Stimulated activated CD4-positive, alpha-beta T cell treated with anti-CD3 and anti-CD28 coated beads, Interleukin-1b, Interleukin-23, amount 100 ng/mL, for 24 hours (primary cell): ENCODE results near the gene CCR6.

ENCODE experiments used
- DNase-seq, 4 experiments: peaks; one replicate each; pipeline ENCODE4 v3.0.0-alpha.2; 2020; ENCODE audit warnings: low read depth in 4 of 4, low spot score in 1 of 4

The CCR6 gene

DNA sequence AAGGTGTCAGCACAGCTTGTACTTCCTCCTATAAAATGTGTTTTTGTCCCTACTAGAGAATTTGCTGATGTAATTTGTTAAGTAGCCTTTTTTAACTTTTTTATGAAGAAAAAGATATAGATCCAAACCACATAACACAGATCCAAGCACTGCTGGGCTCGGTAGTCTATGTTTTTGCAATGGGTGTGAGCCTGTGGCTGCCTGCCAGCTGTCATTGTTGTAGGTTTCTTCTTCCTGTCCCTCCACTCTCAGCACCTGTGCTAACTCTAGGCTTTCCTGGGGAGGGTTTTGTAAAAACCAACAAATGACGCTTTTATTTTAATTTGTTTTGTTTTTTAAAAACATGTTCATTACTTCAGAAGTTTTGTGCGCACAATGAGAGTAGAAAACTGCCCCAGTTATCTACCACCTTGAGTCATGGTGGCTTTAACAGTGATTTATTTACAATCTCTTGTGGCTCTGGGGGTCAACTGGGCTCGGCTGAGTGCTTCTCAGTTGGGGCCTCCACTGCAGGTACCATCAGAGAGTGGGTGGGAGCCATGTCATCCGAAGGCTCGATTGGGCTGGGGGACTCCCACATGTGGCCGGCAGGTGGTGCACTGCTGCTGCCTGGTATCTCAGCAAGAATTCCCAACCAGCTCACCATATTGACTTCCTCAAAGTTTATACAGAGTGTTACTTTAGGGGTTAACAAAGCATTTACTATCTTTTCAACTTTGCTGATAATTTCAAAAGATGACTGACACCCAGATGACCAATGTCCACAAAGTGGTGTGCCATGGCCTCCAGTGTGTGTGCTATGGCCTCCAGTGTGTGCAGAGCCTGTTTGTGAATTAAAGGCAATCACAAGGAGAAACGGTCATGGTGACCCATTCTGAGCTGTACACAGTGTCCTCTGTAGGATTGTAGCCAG lies 3.0 kb upstream of the CCR6 start:
- no peak for DNase-seq

GRCh38 chr6:167120583-167120903 lies 2.4 kb upstream of the CCR6 start:
- DNase-seq = no peak

DNA sequence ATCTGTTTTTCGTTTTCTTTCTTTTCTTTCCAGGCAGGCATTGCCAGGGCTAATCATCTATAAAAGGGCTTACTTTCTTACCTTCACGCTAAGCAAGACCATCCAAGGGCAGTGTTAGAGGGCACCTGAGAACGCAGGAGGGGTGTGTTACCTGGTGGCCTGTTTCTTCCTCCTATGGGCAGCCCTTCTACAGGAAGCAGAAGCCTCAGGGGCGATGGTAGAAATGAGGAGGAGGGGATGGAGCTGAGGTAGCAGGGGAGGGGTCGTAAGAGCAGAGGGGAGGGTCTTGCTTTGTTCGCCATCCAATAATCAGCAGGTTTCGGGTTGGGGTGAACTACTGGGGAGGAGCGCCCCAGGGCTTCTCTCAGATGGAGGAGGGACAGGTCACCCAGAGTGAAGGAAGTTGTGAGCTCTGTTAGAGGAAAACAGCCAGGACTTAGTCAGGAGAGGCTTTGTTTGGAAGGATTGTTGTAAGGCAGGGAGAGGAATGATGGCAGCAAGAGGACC lies 1.5 kb upstream of the CCR6 start:
- no peak for DNase-seq

- DNase-seq = no peak
These were observed 662 bp upstream of the CCR6 start for GRCh38 chr6:167122041-167122826.

DNA sequence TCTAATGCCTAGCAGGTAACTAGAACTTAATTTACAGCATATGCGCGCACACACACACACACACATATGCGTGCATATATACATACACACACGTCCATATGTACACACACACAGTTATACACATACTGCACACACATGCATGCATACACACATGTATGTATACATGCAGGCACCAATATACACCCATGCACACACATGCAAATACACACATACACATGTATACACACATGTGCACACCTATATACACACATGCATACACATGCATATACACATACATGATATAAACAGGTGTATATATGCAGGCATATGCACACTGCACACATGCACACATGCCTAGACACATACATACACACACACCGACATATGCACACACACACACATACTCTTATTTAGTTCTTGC lies 1.9 kb downstream of the CCR6 start:
- DNase-seq = no peak

- no peak for DNase-seq
These were observed 2.5 kb downstream of the CCR6 start for GRCh38 chr6:167125410-167125809.

DNA sequence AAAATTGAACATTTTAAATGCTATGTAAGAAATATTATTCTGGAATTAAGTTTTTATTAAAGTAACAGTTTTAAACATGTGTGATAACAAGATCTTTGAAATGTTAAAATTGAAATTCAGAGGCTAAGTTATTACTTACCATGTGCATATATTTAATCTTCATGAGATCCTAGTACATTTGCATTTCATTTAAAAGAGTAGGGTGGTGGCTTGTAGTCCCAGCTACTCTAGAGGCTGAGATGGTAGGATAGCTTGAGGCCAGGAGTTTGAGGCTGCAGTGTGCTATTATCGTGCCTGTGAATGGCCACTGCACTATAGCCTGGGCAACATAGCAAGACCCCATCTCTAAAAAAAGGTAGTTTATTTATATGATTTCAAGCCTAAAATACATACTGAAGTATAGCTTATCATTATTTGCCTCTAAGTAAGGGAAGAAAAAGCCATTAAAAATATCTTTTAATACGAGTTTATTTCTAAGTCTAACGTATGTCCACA lies 3.0 kb downstream of the CCR6 start:
- no peak for DNase-seq

- no peak for DNase-seq
These were observed 5.1 kb downstream of the CCR6 start for GRCh38 chr6:167127785-167128531.

GRCh38 chr6:167129159-167129558 lies 6.3 kb downstream of the CCR6 start:
- no peak for DNase-seq

- DNase-seq = no peak
These were observed 6.7 kb downstream of the CCR6 start for GRCh38 chr6:167129562-167129961.

DNA sequence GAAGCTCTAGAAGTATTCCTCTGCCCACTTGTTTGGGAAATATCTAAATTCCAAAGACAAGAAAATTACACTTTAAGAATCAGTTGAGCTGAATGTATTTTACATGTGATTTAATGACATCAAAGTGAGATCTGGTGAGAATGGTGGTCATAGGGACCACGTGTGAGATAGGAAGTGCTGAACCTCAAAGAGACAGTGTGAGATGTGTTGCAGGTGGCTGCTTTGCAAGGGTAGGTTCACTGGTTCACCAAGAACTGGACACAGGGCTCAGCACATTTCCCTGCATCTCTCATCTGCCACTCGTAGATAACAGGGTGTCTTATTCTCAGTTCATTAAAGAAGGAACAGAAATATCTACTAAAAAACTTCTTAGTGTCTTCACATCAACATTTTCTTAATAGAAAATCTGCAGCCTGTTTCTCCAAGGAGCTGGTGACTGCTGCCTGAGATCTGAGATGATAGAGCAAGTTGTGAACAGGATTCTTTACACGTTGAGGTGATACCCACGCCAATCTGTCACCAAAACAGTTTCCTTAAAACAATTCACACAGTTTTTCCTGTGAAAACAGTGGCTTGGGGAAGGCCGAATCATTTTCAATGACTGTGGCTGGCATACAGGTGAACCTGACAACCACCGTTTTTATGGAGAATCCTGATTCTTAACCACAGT lies 7.2 kb downstream of the CCR6 start:
- DNase-seq = no peak

DNA sequence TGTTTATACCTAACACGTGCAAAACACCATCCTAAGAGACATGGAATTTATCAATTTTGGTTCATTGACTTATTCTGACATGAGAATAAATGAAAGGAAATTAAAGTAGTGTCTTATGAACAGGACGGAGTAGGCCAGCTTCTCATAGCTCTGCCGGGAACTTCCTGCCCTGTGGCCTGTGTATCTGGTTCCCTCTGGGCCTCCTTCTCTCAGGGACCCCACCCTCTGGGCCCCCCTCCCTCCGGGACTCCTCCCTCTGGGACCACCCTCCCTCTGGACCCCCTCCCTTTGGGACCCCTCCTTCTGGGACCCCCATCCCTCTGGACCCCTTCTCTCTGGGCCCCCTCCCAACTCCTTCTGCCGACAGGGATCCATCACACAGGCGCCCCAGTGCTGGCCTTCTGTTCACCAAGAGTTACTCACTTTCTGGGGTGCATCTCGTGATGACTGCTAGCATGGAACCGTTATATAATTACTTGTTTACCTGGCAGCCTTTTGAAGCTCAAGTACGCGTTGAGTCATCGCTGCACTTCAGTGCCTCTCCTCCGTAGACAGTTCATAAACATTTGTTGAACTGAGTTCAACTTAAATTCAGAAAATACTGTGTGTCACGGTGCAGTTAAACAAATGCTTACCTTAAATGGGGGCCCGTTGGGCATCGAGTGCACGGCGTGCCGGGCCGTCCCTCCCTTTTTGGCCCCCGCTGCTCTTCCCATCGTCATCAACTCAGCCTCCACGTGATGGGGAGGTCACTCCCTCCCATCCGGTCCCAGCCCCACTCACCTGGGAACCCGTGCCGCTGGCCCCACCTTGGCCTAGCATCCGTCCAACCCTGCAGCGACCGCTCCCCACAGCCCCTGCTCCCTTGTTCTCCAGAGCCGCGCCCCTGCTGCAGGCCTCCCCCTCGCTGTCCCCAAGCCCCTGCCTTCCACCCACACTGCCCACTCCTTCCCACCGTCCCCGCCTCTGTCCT lies 8.1 kb downstream of the CCR6 start:
- DNase-seq = no peak

GRCh38 chr6:167134448-167135328 lies 11.8 kb downstream of the CCR6 start:
- DNase-seq = no peak

DNA sequence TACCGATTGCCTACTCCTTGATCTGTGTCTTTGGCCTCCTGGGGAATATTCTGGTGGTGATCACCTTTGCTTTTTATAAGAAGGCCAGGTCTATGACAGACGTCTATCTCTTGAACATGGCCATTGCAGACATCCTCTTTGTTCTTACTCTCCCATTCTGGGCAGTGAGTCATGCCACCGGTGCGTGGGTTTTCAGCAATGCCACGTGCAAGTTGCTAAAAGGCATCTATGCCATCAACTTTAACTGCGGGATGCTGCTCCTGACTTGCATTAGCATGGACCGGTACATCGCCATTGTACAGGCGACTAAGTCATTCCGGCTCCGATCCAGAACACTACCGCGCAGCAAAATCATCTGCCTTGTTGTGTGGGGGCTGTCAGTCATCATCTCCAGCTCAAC lies 13.5 kb downstream of the CCR6 start:
- DNase-seq = no peak

DNA sequence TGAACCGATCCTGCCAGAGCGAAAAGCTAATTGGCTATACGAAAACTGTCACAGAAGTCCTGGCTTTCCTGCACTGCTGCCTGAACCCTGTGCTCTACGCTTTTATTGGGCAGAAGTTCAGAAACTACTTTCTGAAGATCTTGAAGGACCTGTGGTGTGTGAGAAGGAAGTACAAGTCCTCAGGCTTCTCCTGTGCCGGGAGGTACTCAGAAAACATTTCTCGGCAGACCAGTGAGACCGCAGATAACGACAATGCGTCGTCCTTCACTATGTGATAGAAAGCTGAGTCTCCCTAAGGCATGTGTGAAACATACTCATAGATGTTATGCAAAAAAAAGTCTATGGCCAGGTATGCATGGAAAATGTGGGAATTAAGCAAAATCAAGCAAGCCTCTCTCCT lies 14.2 kb downstream of the CCR6 start:
- DNase-seq = no peak

DNA sequence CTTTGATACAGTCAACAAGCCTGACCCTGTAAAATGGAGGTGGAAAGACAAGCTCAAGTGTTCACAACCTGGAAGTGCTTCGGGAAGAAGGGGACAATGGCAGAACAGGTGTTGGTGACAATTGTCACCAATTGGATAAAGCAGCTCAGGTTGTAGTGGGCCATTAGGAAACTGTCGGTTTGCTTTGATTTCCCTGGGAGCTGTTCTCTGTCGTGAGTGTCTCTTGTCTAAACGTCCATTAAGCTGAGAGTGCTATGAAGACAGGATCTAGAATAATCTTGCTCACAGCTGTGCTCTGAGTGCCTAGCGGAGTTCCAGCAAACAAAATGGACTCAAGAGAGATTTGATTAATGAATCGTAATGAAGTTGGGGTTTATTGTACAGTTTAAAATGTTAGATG lies 15.0 kb downstream of the CCR6 start:
- no peak for DNase-seq

- no peak for DNase-seq
These were observed 16.9 kb downstream of the CCR6 start for GRCh38 chr6:167139761-167140160.

GRCh38 chr6:167140589-167141474 lies 17.9 kb downstream of the CCR6 start:
- no peak for DNase-seq
